Naive thymus-derived CD8-positive, alpha-beta T cell (primary cell): ENCODE data around the gene SCARB2. TPM values are rescaled to one million over a fixed set of nuclear protein-coding genes. Genes with fewer than 3 reads are reported as not detected.
"Not testable (repeated sequence)": the region's sequence is repeated elsewhere in the genome, so short reads cannot be mapped to it uniquely, and the experiment has no call there.

ENCODE experiments used
- ATAC-seq, 2 donors: fragments of 150-1000 bp; cut with Tn5 transposase in 1 of 2; sonication (Bioruptor Pico), chemical (Tn5 transposase) in 1 of 2; 1 replicate in 1 of 2; 2 replicates in 1 of 2; pipeline ENCODE4 v1.10.0; 2021; ENCODE audit warnings: mild to moderate bottlenecking in 2 of 2, moderate library complexity in 2 of 2
- POLR2A ChIA-PET: fragments of 350-600 bp; sonication (Branson Sonifier 250); formaldehyde crosslinking; loops from one replicate; lab custom pipeline; 2021; ENCODE audit warnings: antibody characterized with exemption; lab: Charles Lee
- DNase-seq, 10 donors: peaks; one replicate each; pipeline versions ENCODE4 v3.0.0 to v3.0.0-alpha.2; 2020 to 2022
- H3K27ac Mint-ChIP-seq, 10 donors: one replicate each; pipeline ENCODE4 v1.8.0; 2020 to 2022; ENCODE audit warnings: mild to moderate bottlenecking in 10 of 10, mixed read lengths in 10 of 10, moderate library complexity in 4 of 10, inconsistent platforms in 1 of 10
- H3K27me3 Mint-ChIP-seq, 5 donors: one replicate each; pipeline ENCODE4 v1.8.0; 2021 to 2022; ENCODE audit warnings: mixed read lengths in 5 of 5
- H3K36me3 Mint-ChIP-seq, 3 donors: one replicate each; pipeline ENCODE4 v1.8.0; 2020 to 2022; ENCODE audit warnings: mixed read lengths in 3 of 3, mild to moderate bottlenecking in 2 of 3, inconsistent platforms in 1 of 3
- H3K4me1 Mint-ChIP-seq, 4 donors: one replicate each; pipeline ENCODE4 v1.8.0; 2021 to 2022; ENCODE audit warnings: mixed read lengths in 4 of 4
- H3K4me3 Mint-ChIP-seq, 10 donors: one replicate each; pipeline ENCODE4 v1.8.0; 2020 to 2022; ENCODE audit warnings: mild to moderate bottlenecking in 10 of 10, mixed read lengths in 10 of 10, moderate library complexity in 6 of 10, inconsistent platforms in 1 of 10
- H3K9me3 Mint-ChIP-seq, 9 donors: one replicate each; pipeline ENCODE4 v1.8.0; 2020 to 2022; ENCODE audit warnings: mixed read lengths in 9 of 9, mild to moderate bottlenecking in 3 of 9, inconsistent platforms in 1 of 9, moderate library complexity in 1 of 9
- polyA plus RNA-seq, 3 donors: library from polyadenylated mRNA; unstranded; fragments of 300-500 nt; fragmentation: Illumina TruSeq; gene quantifications; one replicate each; pipeline ENCODE4 v1.2.3, GENCODE V29; 2021
- total RNA-seq, 8 experiments: library from RNA in 2 of 8; stranded (reverse) in 2 of 8; gene quantifications; one replicate each; pipeline ENCODE4 v1.2.3 and lab custom pipeline; 2021 to 2026

SCARB2 gene
- 10 to 100 TPM; 23.2 to 25.8 TPM for total RNA-seq
- polyA plus RNA-seq, result 10 to 100 TPM; 11.0 to 14.3 (median 14.0) TPM
- 7.0 to 65.9 (median 37.2) reads per million in 6 experiments for total RNA-seq (lab: John Stamatoyannopoulos, UW)

- H3K4me3 Mint-ChIP-seq, result peak within 1 kb of the TSS; percentile 85 to 99 (median 94)
- peaks cover 27 to 68% (median 65%) of the 10 kb centered on the region in 4 donors for H3K4me1 Mint-ChIP-seq
- DNase-seq (peak; percentile 61 to 84 (median 74)), ATAC-seq (peak; percentile 67 to 73)
- H3K27ac Mint-ChIP-seq, result peak within 1 kb of the TSS; percentile 89 to 99 (median 98)
- POLR2A ChIA-PET, result interaction anchor here (1.3 to 1.9 kb wide), 4 partner anchors 10 to 66 kb away, joined by 4 to 13 read pairs (median 6); partner anchors contain the start of gene NUP54
- no peaks in the 10 kb centered on the region for H3K9me3 Mint-ChIP-seq
- peaks cover 0 to 8% (median 0%) of the 10 kb centered on the region in 3 donors for H3K36me3 Mint-ChIP-seq
- no peaks in the 10 kb centered on the region for H3K27me3 Mint-ChIP-seq
Measured at GRCh38 chr4:76213415-76214176, at the start of gene SCARB2. TSS of gene SCARB2 (minus strand) at chr4:76213824. CDS start at chr4:76213543, 281 bp downstream.

- DNase-seq, result no peak
- H3K4me3 Mint-ChIP-seq, result no peak overlapping the region
- H3K4me1 Mint-ChIP-seq, result no peaks in the 10 kb centered on the region
- no peaks in the 10 kb centered on the region for H3K9me3 Mint-ChIP-seq
- no peak for ATAC-seq
- H3K27ac Mint-ChIP-seq, result no peak overlapping the region
- POLR2A ChIA-PET, result no interaction called here
- H3K27me3 Mint-ChIP-seq, result peaks cover 4 to 22% (median 7%) of the 10 kb centered on the region in 5 donors
- H3K36me3 Mint-ChIP-seq, result no peaks in the 10 kb centered on the region
Measured at GRCh38 chr4:76260571-76260970, 46.9 kb upstream of the SCARB2 start.

- no peaks in the 10 kb centered on the region for H3K36me3 Mint-ChIP-seq
- H3K9me3 Mint-ChIP-seq, result no peaks in the 10 kb centered on the region
- H3K4me3 Mint-ChIP-seq, result no peak overlapping the region
- DNase-seq (no peak), ATAC-seq (no peak)
- no peak overlapping the region for H3K27ac Mint-ChIP-seq
- POLR2A ChIA-PET, result no interaction called here
- H3K4me1 Mint-ChIP-seq, result no peaks in the 10 kb centered on the region
- peaks cover 16 to 50% (median 28%) of the 10 kb centered on the region in 5 donors for H3K27me3 Mint-ChIP-seq
Measured at GRCh38 chr4:76257824-76258223, 44.2 kb upstream of the SCARB2 start.

GRCh38 chr4:76256968-76257367 lies 43.3 kb upstream of the SCARB2 start:
- ATAC-seq (no peak), DNase-seq (no peak)
- no peak overlapping the region for H3K27ac Mint-ChIP-seq
- POLR2A ChIA-PET, result no interaction called here
- no peaks in the 10 kb centered on the region for H3K9me3 Mint-ChIP-seq
- no peak overlapping the region for H3K4me3 Mint-ChIP-seq
- H3K4me1 Mint-ChIP-seq, result peaks cover 0 to 3% (median 0%) of the 10 kb centered on the region in 4 donors
- no peaks in the 10 kb centered on the region for H3K36me3 Mint-ChIP-seq
- H3K27me3 Mint-ChIP-seq, result peaks cover 20 to 58% (median 36%) of the 10 kb centered on the region in 5 donors

- H3K27me3 Mint-ChIP-seq, result peaks cover 23 to 68% (median 41%) of the 10 kb centered on the region in 5 donors
- H3K36me3 Mint-ChIP-seq, result no peaks in the 10 kb centered on the region
- DNase-seq (no peak), ATAC-seq (no peak)
- H3K27ac Mint-ChIP-seq, result no peak overlapping the region
- POLR2A ChIA-PET, result no interaction called here
- no peaks in the 10 kb centered on the region for H3K9me3 Mint-ChIP-seq
- peaks cover 4 to 7% (median 5%) of the 10 kb centered on the region in 4 donors for H3K4me1 Mint-ChIP-seq
- H3K4me3 Mint-ChIP-seq, result no peak overlapping the region
Measured at GRCh38 chr4:76256032-76256431, 42.4 kb upstream of the SCARB2 start.

DNA sequence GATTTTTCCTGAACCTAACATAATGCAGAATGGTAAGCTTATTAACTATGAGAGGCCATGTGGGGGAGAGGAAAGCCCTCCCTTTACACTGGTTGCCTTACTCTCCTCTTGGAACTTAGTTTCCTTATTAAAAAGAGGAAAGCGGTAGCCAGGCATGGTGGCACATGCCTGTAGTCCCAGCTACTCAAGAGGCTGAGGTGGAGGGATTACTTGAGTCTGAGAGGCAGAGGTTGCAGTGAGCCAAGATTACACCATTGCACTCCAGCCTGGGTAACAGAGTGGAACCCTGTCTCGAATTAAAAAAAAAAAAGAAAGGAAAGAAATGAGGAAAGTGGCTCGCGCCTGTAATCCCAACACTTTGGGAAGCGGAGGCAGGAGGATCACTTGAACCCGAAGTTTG lies 39.9 kb upstream of the SCARB2 start:
- H3K27me3 Mint-ChIP-seq, result peaks cover 35 to 90% (median 53%) of the 10 kb centered on the region in 5 donors

GRCh38 chr4:76252271-76252653 lies 38.6 kb upstream of the SCARB2 start:
- peak overlapping the region in 6 of 10 donors; percentile 6 to 79 (median 53) for H3K4me3 Mint-ChIP-seq
- DNase-seq (no peak), ATAC-seq (no peak)
- no peaks in the 10 kb centered on the region for H3K36me3 Mint-ChIP-seq
- peaks cover 34 to 83% (median 58%) of the 10 kb centered on the region in 5 donors for H3K27me3 Mint-ChIP-seq
- no peak overlapping the region for H3K27ac Mint-ChIP-seq
- POLR2A ChIA-PET, result no interaction called here
- H3K4me1 Mint-ChIP-seq, result peaks cover 4 to 10% (median 8%) of the 10 kb centered on the region in 4 donors
- H3K9me3 Mint-ChIP-seq, result no peaks in the 10 kb centered on the region

More for the DNA sequence above, 39.9 kb upstream of the SCARB2 start:
- no peaks in the 10 kb centered on the region for H3K9me3 Mint-ChIP-seq
- POLR2A ChIA-PET, result no interaction called here
- no peaks in the 10 kb centered on the region for H3K36me3 Mint-ChIP-seq
- ATAC-seq, result no peak
- H3K27ac Mint-ChIP-seq, result no peak overlapping the region
- no peak for DNase-seq
- peaks cover 4 to 10% (median 8%) of the 10 kb centered on the region in 4 donors for H3K4me1 Mint-ChIP-seq
- H3K4me3 Mint-ChIP-seq, result no peak overlapping the region

- Mint-ChIP-seq H3K9me3 (no peaks in the 10 kb centered on the region), H3K4me3 (peak within 1 kb of the TSS; percentile 77 to 90 (median 84)), H3K27me3 (peaks cover 36 to 78% (median 60%) of the 10 kb centered on the region in 5 donors), H3K36me3 (no peaks in the 10 kb centered on the region), H3K4me1 (peaks cover 4 to 10% (median 8%) of the 10 kb centered on the region in 4 donors), H3K27ac (peak within 1 kb of the TSS in 7 of 10 donors; percentile 3 to 92 (median 72))
- POLR2A ChIA-PET, result no interaction called here
- ATAC-seq (peak; percentile 87 to 92), DNase-seq (peak; percentile 5 to 75 (median 36))
Measured at GRCh38 chr4:76251441-76252270, 38.0 kb upstream of the SCARB2 start, which contains the start of gene FAM47E. TSS of gene FAM47E (plus strand) at chr4:76251721. CDS start at chr4:76251747, 26 bp downstream.

DNA sequence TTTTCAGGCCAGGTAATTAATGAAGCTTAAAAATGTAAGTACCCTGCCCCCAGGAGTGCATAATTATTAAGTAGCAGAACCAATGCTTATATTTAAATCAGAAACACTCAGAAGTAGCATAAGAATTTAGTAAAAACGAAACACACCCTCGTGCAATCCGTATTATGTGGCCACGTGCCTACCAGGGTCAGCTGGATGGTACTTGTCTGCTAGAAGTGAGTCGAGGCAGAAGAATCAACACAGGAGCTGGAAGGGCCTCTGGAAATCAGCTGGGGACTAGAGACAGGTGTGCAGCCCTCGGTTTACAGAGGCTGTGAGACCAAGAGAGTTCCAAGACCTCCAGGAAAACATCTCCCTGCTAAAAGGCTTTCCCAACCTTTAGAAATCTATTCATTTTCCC lies 37.3 kb upstream of the SCARB2 start:
- H3K27me3 Mint-ChIP-seq, result peaks cover 35 to 71% (median 59%) of the 10 kb centered on the region in 5 donors
- POLR2A ChIA-PET, result no interaction called here
- DNase-seq (peak in 1 of 10 donors; percentile 2), ATAC-seq (peak; percentile 18 to 26)
- H3K27ac Mint-ChIP-seq, result peak overlapping the region in 7 of 10 donors; percentile 3 to 92 (median 72)
- H3K9me3 Mint-ChIP-seq, result no peaks in the 10 kb centered on the region
- H3K4me3 Mint-ChIP-seq, result peak overlapping the region; percentile 77 to 90 (median 84)
- H3K36me3 Mint-ChIP-seq, result no peaks in the 10 kb centered on the region
- H3K4me1 Mint-ChIP-seq, result peaks cover 4 to 10% (median 8%) of the 10 kb centered on the region in 4 donors

- DNase-seq (no peak), ATAC-seq (no peak)
- H3K4me3 Mint-ChIP-seq, result no peak overlapping the region
- peaks cover 4 to 9% (median 7%) of the 10 kb centered on the region in 4 donors for H3K4me1 Mint-ChIP-seq
- no peaks in the 10 kb centered on the region for H3K36me3 Mint-ChIP-seq
- H3K27ac Mint-ChIP-seq, result no peak overlapping the region
- peaks cover 0 to 6% (median 0%) of the 10 kb centered on the region in 9 donors for H3K9me3 Mint-ChIP-seq
- POLR2A ChIA-PET, result no interaction called here
- peaks cover 16 to 38% (median 28%) of the 10 kb centered on the region in 5 donors for H3K27me3 Mint-ChIP-seq
Measured at GRCh38 chr4:76246852-76247251, 33.2 kb upstream of the SCARB2 start.

- H3K27ac Mint-ChIP-seq, result no peak overlapping the region
- H3K4me3 Mint-ChIP-seq, result no peak overlapping the region
- no peak for DNase-seq
- POLR2A ChIA-PET, result no interaction called here
- peaks cover 0 to 4% (median 2%) of the 10 kb centered on the region in 4 donors for H3K4me1 Mint-ChIP-seq
- peaks cover under 1 to 14% (median 3%) of the 10 kb centered on the region in 9 donors for H3K9me3 Mint-ChIP-seq
- no peak for ATAC-seq
- H3K36me3 Mint-ChIP-seq, result peaks cover 0 to under 1% (median 0%) of the 10 kb centered on the region in 3 donors
- peaks cover 11 to 33% (median 22%) of the 10 kb centered on the region in 5 donors for H3K27me3 Mint-ChIP-seq
Measured at GRCh38 chr4:76246025-76246424, 32.4 kb upstream of the SCARB2 start.

GRCh38 chr4:76243877-76244276 lies 30.3 kb upstream of the SCARB2 start:
- H3K4me3 Mint-ChIP-seq, POLR2A ChIA-PET, DNase-seq, H3K27ac Mint-ChIP-seq, ATAC-seq, H3K4me1 Mint-ChIP-seq: not testable (repeated sequence)
- H3K36me3 Mint-ChIP-seq, result peaks cover 0 to 13% (median 12%) of the 10 kb centered on the region in 3 donors
- H3K9me3 Mint-ChIP-seq, result peaks cover 12 to 34% (median 18%) of the 10 kb centered on the region in 9 donors
- peaks cover 0 to 17% (median 3%) of the 10 kb centered on the region in 5 donors for H3K27me3 Mint-ChIP-seq
